Uterus (tissue), 4 donors: ENCODE data around the gene XPNPEP3. TPM values are rescaled to one million over a fixed set of nuclear protein-coding genes. Genes with fewer than 3 reads are reported as not detected.

ENCODE experiments used
- DNase-seq, 2 donors: peaks; one replicate each; pipeline ENCODE4 v3.0.0-alpha.2; 2019 to 2020
- H3K27ac ChIP-seq, 2 donors: fragments of 200-600 bp; sonication (generic); 1 replicate in 1 of 2; 2 replicates in 1 of 2; pipeline ENCODE4 v1.5.1; 2016 to 2018
- H3K27me3 ChIP-seq, 2 donors: fragments of 200-600 bp; sonication (generic); one replicate each; pipeline ENCODE4 v1.5.1; 2018 to 2019; ENCODE audit warnings: control low read depth in 1 of 2
- H3K36me3 ChIP-seq, 2 donors: fragments of 200-600 bp; sonication (generic); one replicate each; pipeline ENCODE4 v1.5.1; 2019; ENCODE audit warnings: control low read depth in 1 of 2
- H3K4me1 ChIP-seq, 2 donors: fragments of 200-600 bp; sonication (generic); one replicate each; pipeline ENCODE4 v1.5.1; 2018 to 2019; ENCODE audit warnings: control low read depth in 1 of 2
- H3K4me3 ChIP-seq, 2 donors: fragments of 200-600 bp; sonication (generic); 1 replicate in 1 of 2; 2 replicates in 1 of 2; pipeline ENCODE4 v1.5.1; 2018 to 2019; ENCODE audit warnings: mild to moderate bottlenecking in 1 of 2
- H3K9me3 ChIP-seq, 2 donors: fragments of 200-600 bp; sonication (generic); one replicate each; pipeline ENCODE4 v1.5.1; 2019; ENCODE audit warnings: control low read depth in 1 of 2
- CTCF ChIP-seq, 4 experiments: fragments of 200-600 bp in 2 of 4; fragments of 450-650 bp in 2 of 4; sonication (generic) in 2 of 4; IDR thresholded peaks; one replicate each; pipeline ENCODE4 v1.5.1; 2016 to 2019; ENCODE audit warnings: antibody characterized with exemption in 4 of 4, mild to moderate bottlenecking in 2 of 4, moderate library complexity in 1 of 4
- POLR2A ChIP-seq, 2 donors: fragments of 450-650 bp; IDR thresholded peaks; one replicate each; pipeline ENCODE4 v1.6.1; 2016; ENCODE audit warnings: antibody characterized with exemption in 2 of 2, mild to moderate bottlenecking in 1 of 2, moderate library complexity in 1 of 2
- intact Hi-C: fragments of 100-400 bp; cut with DNase I; formaldehyde crosslinking; loops from one replicate; pipeline ENCODE4 v1.15.1; 2023; ENCODE audit warnings: low total_unique reads
- total RNA-seq, 4 donors: library from RNA; depleted of rRNA in 3 of 4; stranded (reverse); fragments of >200 nt in 3 of 4; gene quantifications; one replicate each; pipeline versions ENCODE4 v1.1.0 to v1.2.4, GENCODE V29; 2014 to 2023
- donor health status: DM: yes; HTN: yes; CAD: no.

The XPNPEP3 gene
- total RNA-seq, 4 donors from 2014 or later, result 1.5 to 25.6 (median 8.0) TPM

DNA sequence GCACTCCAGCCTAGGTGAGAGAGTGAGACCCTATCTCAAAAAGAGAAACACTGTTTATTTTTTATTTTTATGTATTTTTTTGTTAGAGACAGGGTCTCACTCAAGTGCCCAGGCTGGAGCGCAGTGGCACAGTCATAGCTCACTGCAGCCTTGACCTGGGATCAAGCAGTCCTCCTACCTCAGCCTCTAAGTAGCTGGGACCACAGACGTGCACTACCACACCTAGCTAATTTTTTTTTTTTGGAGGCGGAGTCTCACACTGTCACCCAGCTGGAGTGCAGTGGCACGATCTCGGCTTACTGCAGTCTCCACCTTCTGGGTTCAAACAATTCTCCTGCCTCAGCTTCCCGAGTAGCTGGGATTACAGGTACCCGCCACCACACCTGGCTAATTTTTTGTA lies 100.7 kb downstream of the XPNPEP3 start:
- intact Hi-C loops, result loop anchor here (10.0 kb wide), 1 partner anchor 67 kb away; no protein-coding TSS in a partner anchor

DNA sequence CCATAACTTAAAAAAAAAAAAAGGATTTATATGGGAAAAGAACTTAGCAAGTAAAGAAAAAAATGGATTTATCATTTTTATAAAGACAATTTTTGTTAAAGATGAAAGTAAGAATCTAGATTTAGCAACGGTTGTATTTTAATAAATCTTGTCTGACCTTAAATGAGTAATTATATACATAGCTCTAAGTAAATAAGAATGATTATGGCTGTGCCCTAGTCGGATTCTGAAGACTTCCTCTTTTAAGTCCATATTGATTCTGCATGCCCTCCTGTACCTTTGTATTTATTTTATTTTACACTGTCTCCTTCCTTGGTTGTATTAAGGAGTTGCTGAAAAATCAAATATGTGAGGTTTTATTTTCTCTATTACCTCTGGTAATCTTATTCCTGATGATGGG lies 101.4 kb downstream of the XPNPEP3 start:
- intact Hi-C loops, result loop anchor here (10.0 kb wide), 1 partner anchor 67 kb away; no protein-coding TSS in a partner anchor
- no peak for DNase-seq
- no peak for TF ChIP-seq CTCF (IDR thresholded peaks at IDR 0.05)
- TF ChIP-seq POLR2A (IDR thresholded peaks at IDR 0.05), result no peak
- H3K27me3 ChIP-seq, result no peaks in the 10 kb centered on the region
- H3K9me3 ChIP-seq, result no peaks in the 10 kb centered on the region
- H3K4me3 ChIP-seq, result no peak overlapping the region
- H3K4me1 ChIP-seq, result peaks cover 0 to 2% of the 10 kb centered on the region in 2 donors
- no peaks in the 10 kb centered on the region for H3K36me3 ChIP-seq
- H3K27ac ChIP-seq, result no peak overlapping the region

More for the DNA sequence above, 100.7 kb downstream of the XPNPEP3 start:
- Histone ChIP-seq H3K4me3 (no peak overlapping the region), H3K9me3 (no peaks in the 10 kb centered on the region), H3K27ac (no peak overlapping the region), H3K4me1 (peaks cover 0 to 7% of the 10 kb centered on the region in 2 donors), H3K36me3 (no peaks in the 10 kb centered on the region), H3K27me3 (no peaks in the 10 kb centered on the region)
- DNase-seq, result no peak
- no peak for TF ChIP-seq CTCF (IDR thresholded peaks at IDR 0.05)
- no peak for TF ChIP-seq POLR2A (IDR thresholded peaks at IDR 0.05)

GRCh38 chr22:40960145-40960544 lies 103.2 kb downstream of the XPNPEP3 start:
- intact Hi-C loops, result no loop called here
- no peaks in the 10 kb centered on the region for H3K4me1 ChIP-seq
- no peak for TF ChIP-seq CTCF (IDR thresholded peaks at IDR 0.05)
- no peak for TF ChIP-seq POLR2A (IDR thresholded peaks at IDR 0.05)
- H3K9me3 ChIP-seq, result no peaks in the 10 kb centered on the region
- DNase-seq, result no peak
- H3K4me3 ChIP-seq, result no peak overlapping the region
- H3K36me3 ChIP-seq, result no peaks in the 10 kb centered on the region
- no peaks in the 10 kb centered on the region for H3K27me3 ChIP-seq
- H3K27ac ChIP-seq, result no peak overlapping the region

- TF ChIP-seq POLR2A (IDR thresholded peaks at IDR 0.05), result no peak
Measured at GRCh38 chr22:40965936-40966725, 109.2 kb downstream of the XPNPEP3 start.

DNA sequence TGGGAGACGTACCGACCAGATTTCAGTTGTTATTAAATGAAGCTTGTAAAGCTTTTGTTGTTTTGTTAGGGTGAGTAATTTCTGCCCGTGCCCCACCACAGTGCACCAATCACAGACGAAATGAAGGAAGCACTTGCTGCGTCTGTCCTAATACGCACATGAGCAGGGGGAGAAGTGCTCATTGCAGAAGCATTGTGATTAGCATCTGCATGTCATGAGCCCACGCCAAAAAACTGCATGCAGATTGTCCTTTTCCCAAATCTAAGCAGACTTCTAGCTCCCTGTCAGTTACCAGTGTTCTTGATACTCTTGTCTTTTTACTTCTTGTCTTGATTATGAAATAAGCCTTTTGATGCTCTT lies 109.8 kb downstream of the XPNPEP3 start:
- no peak overlapping the region for H3K4me3 ChIP-seq
- H3K36me3 ChIP-seq, result no peaks in the 10 kb centered on the region
- DNase-seq, result no peak
- H3K4me1 ChIP-seq, result no peaks in the 10 kb centered on the region
- no peak overlapping the region for H3K27ac ChIP-seq
- no peaks in the 10 kb centered on the region for H3K27me3 ChIP-seq
- H3K9me3 ChIP-seq, result no peaks in the 10 kb centered on the region
- intact Hi-C loops, result no loop called here
- TF ChIP-seq CTCF (IDR thresholded peaks at IDR 0.05) (no peak), POLR2A (IDR thresholded peaks at IDR 0.05) (no peak)

More at GRCh38 chr22:40965936-40966725, 109.2 kb downstream of the XPNPEP3 start:
- H3K27ac ChIP-seq, result no peak overlapping the region
- no peaks in the 10 kb centered on the region for H3K9me3 ChIP-seq
- no peak for DNase-seq
- no peaks in the 10 kb centered on the region for H3K27me3 ChIP-seq
- intact Hi-C loops, result no loop called here
- H3K4me3 ChIP-seq, result no peak overlapping the region
- no peaks in the 10 kb centered on the region for H3K4me1 ChIP-seq
- H3K36me3 ChIP-seq, result no peaks in the 10 kb centered on the region
